ENCODE results near the gene LRRC75B.
"Not testable (repeated sequence)": the region's sequence is repeated elsewhere in the genome, so short reads cannot be mapped to it uniquely, and the experiment has no call there.

Gene LRRC75B

DNA sequence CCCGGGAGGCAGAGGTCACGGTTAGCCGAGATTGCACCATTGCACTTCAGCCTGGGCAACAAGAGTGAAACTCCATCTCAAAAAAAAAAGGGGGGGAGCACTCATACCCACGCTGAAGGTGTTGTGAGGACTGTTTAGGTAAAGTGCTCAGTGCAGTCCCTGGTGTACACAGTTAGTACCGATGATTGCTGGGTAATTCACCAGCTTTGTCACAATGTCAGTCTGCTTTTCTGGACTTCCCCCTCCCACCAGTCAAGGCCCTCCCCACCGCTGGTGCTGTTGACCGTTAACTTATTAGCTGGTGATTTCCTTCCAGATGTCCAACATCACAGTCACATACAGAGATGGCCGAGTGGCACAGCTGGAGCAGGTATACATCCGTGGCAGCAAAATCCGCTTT, 25.2 kb downstream of the LRRC75B start:
- Mint-ChIP-seq H3K4me1 (ENCODE audit: low read depth in 2 of 2) (peaks cover 21 to 34% of the 10 kb centered on the region in 2 donors), H3K9me3 (no peaks in the 10 kb centered on the region), H3K36me3 (ENCODE audit: insufficient read depth) (peaks cover 71% of the 10 kb centered on the region), H3K27me3 (no peaks in the 10 kb centered on the region), H3K27ac (peak overlapping the region in 1 of 2 donors; percentile 57), H3K4me3 (no peak overlapping the region)
- no peak for ATAC-seq (replicated peaks)
- no peak for DNase-seq

GRCh38 chr22:24566899-24567511, 25.9 kb downstream of the LRRC75B start:
- Mint-ChIP-seq H3K27ac (peak overlapping the region in 1 of 2 donors; percentile 57), H3K36me3 (ENCODE audit: insufficient read depth) (peaks cover 71% of the 10 kb centered on the region), H3K4me1 (ENCODE audit: low read depth in 2 of 2) (peaks cover 21 to 34% of the 10 kb centered on the region in 2 donors)

GRCh38 chr22:24565077-24565476, 27.8 kb downstream of the LRRC75B start:
- Mint-ChIP-seq H3K9me3 (no peaks in the 10 kb centered on the region), H3K27ac (peak overlapping the region; percentile 49 to 77), H3K27me3 (no peaks in the 10 kb centered on the region), H3K4me1 (ENCODE audit: low read depth in 2 of 2) (peaks cover 23 to 44% of the 10 kb centered on the region in 2 donors), H3K4me3 (no peak overlapping the region), H3K36me3 (ENCODE audit: insufficient read depth) (peaks cover 72% of the 10 kb centered on the region)
- ATAC-seq (replicated peaks) (no peak), DNase-seq (no peak)

More at GRCh38 chr22:24566899-24567511, 25.9 kb downstream of the LRRC75B start:
- H3K4me3 Mint-ChIP-seq = no peak overlapping the region
- H3K27me3 Mint-ChIP-seq = no peaks in the 10 kb centered on the region
- DNase-seq (no peak), ATAC-seq (replicated peaks) (no peak)
- no peaks in the 10 kb centered on the region for H3K9me3 Mint-ChIP-seq

DNA sequence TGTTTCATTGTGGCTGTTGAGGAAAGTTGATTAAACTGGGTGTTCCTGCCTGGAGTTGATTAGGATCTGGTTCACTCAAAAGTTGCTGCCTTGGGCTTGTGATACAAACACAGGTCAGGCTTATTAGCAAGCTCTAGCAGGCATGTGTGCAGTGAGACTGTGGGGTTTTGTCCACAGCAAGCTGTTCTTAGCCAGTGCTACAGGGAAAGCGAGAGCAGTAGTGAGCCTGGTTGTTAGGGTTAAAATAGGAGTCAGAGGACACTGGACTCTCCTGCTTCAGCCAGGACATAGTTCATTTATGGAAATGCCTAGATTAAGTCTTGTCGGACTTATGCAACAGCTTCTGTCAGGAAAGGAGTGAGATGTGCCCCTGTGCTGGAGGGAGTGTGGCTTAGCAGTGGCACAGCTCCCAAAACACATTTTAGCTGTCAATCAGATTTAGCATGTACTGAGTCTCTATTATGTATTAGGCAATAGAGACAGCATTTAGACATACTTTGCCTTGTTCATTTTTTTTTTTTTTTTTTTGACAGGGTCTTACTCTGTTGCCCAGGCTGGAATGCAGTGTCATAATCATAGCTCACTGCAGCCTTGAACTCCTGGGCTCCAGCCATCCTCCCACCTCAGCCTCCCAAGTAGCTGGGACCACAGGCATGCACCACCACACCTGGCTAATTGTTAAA, 28.4 kb downstream of the LRRC75B start:
- DNase-seq (no peak), ATAC-seq (replicated peaks) (no peak)
- Mint-ChIP-seq H3K4me3 (peak overlapping the region in 1 of 2 donors; percentile 30), H3K27me3 (no peaks in the 10 kb centered on the region), H3K27ac (peak overlapping the region; percentile 49 to 77), H3K36me3 (ENCODE audit: insufficient read depth) (peaks cover 72% of the 10 kb centered on the region), H3K9me3 (no peaks in the 10 kb centered on the region), H3K4me1 (ENCODE audit: low read depth in 2 of 2) (peaks cover 23 to 44% of the 10 kb centered on the region in 2 donors)

- no peak for ATAC-seq (replicated peaks)
- no peak for DNase-seq
- H3K36me3 Mint-ChIP-seq (ENCODE audit: insufficient read depth) = peaks cover 73% of the 10 kb centered on the region
- H3K4me3 Mint-ChIP-seq = no peak overlapping the region
- H3K27ac Mint-ChIP-seq = peak overlapping the region in 1 of 2 donors; percentile 49
- peaks cover 31 to 54% of the 10 kb centered on the region in 2 donors for H3K4me1 Mint-ChIP-seq (ENCODE audit: low read depth in 2 of 2)
- no peaks in the 10 kb centered on the region for H3K27me3 Mint-ChIP-seq
- no peaks in the 10 kb centered on the region for H3K9me3 Mint-ChIP-seq
These were observed 29.6 kb downstream of the LRRC75B start for GRCh38 chr22:24563246-24563645.

DNA sequence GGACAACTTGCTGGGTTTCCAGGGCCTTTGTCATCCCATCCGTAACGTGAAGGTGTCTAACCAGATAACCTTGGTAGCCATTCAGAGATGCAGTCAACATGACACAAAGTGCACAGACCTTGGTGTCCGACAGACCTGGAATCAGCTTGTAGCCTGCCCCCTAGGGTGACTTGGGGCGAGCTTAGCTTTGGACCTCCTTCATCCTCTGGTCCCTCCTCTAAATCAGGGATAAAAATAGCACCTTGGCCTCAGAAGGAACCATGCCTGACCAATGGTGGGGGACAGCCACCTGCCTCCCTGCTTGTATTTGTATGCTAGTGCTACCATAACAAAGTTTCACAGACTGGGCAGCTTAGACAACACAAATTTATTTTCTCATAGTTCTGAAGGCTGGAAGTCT, 33.4 kb downstream of the LRRC75B start:
- ATAC-seq (replicated peaks) (no peak), DNase-seq (no peak)
- Mint-ChIP-seq H3K27me3 (no peaks in the 10 kb centered on the region), H3K9me3 (no peaks in the 10 kb centered on the region), H3K27ac (no peak overlapping the region), H3K4me3 (no peak overlapping the region), H3K4me1 (ENCODE audit: low read depth in 2 of 2) (peaks cover 37 to 59% of the 10 kb centered on the region in 2 donors), H3K36me3 (ENCODE audit: insufficient read depth) (peaks cover 59% of the 10 kb centered on the region)

GRCh38 chr22:24555165-24556039, 37.5 kb downstream of the LRRC75B start, which contains the start of gene SNRPD3:
TSS of gene SNRPD3 (plus strand) at chr22:24555999. CDS start at chr22:24557675, 1,676 bp downstream.
- H3K27ac Mint-ChIP-seq = peak within 1 kb of the TSS; percentile 95 to 99
- peaks cover 53 to 65% of the 10 kb centered on the region in 2 donors for H3K4me1 Mint-ChIP-seq (ENCODE audit: low read depth in 2 of 2)
- H3K27me3 Mint-ChIP-seq = no peaks in the 10 kb centered on the region
- peaks cover 41% of the 10 kb centered on the region for H3K36me3 Mint-ChIP-seq (ENCODE audit: insufficient read depth)
- DNase-seq (peak; percentile 94 to 96 (median 95)), ATAC-seq (replicated peaks) (peak; percentile 83)
- peak within 1 kb of the TSS; percentile 98 to 99 for H3K4me3 Mint-ChIP-seq
- no peaks in the 10 kb centered on the region for H3K9me3 Mint-ChIP-seq

- Mint-ChIP-seq H3K27me3 (no peaks in the 10 kb centered on the region), H3K27ac (peak within 1 kb of the TSS; percentile 95 to 99), H3K36me3 (ENCODE audit: insufficient read depth) (peaks cover 33% of the 10 kb centered on the region), H3K9me3 (no peaks in the 10 kb centered on the region), H3K4me1 (ENCODE audit: low read depth in 2 of 2) (peaks cover 54 to 67% of the 10 kb centered on the region in 2 donors), H3K4me3 (peak within 1 kb of the TSS; percentile 98 to 99)
- peak in 1 of 3 experiments; percentile 15 for DNase-seq
- no peak for ATAC-seq (replicated peaks)
These were observed 38.3 kb downstream of the LRRC75B start, which contains the start of gene GUCD1 for GRCh38 chr22:24554313-24555164. TSS of gene GUCD1 (minus strand) at chr22:24555138. CDS start at chr22:24554991, 147 bp downstream.

DNA sequence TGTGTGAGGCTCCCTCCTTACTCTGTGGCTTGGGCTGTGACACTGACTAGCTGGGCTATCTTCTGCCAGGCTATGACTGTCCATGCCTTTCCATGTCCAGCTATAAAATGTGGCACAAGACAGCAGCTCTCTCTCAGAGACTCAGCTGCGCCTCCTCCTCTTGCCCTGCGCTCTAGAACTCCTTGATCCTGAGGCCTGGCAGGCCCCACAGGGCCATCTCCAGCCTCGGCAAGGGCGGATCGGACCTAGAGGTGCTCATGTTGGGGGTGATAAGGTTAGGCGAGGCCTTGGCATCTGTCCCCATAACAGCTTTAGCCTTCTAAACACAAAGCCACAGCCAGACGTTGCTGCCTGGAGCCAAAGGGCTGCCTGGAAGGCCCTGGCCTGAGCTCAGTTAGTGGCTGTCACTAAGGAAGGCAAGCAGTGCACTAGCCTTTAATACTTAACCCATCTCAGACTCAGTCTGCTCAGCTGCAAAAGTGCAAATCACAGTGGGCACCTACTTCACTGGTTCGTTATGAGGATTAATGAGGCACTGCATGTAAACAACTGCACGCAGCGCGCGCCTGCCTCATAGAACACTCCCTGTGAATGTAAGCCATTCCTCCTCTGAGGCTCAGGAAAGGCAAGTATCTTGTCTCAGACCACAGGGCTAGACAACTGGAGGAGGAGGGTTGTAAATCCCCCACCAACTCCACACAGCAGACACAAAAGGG, 39.1 kb downstream of the LRRC75B start:
- no peak for ATAC-seq (replicated peaks)
- Mint-ChIP-seq H3K36me3 (ENCODE audit: insufficient read depth) (peaks cover 25% of the 10 kb centered on the region), H3K4me1 (ENCODE audit: low read depth in 2 of 2) (peaks cover 55 to 62% of the 10 kb centered on the region in 2 donors)

GRCh38 chr22:24552503-24553286, 40.2 kb downstream of the LRRC75B start:
- Mint-ChIP-seq H3K4me3 (peak overlapping the region in 1 of 2 donors; percentile 98), H3K27ac (peak overlapping the region; percentile 73 to 95), H3K4me1 (ENCODE audit: low read depth in 2 of 2) (peaks cover 49 to 53% of the 10 kb centered on the region in 2 donors), H3K36me3 (ENCODE audit: insufficient read depth) (peaks cover 29% of the 10 kb centered on the region)
- not testable (repeated sequence) for ATAC-seq (replicated peaks); H3K27me3 Mint-ChIP-seq; H3K9me3 Mint-ChIP-seq; DNase-seq

More for the DNA sequence above, 39.1 kb downstream of the LRRC75B start:
- no peaks in the 10 kb centered on the region for H3K27me3 Mint-ChIP-seq
- no peaks in the 10 kb centered on the region for H3K9me3 Mint-ChIP-seq
- no peak for DNase-seq
- H3K27ac Mint-ChIP-seq = peak overlapping the region; percentile 90 to 95
- peak overlapping the region; percentile 98 to 99 for H3K4me3 Mint-ChIP-seq

DNA sequence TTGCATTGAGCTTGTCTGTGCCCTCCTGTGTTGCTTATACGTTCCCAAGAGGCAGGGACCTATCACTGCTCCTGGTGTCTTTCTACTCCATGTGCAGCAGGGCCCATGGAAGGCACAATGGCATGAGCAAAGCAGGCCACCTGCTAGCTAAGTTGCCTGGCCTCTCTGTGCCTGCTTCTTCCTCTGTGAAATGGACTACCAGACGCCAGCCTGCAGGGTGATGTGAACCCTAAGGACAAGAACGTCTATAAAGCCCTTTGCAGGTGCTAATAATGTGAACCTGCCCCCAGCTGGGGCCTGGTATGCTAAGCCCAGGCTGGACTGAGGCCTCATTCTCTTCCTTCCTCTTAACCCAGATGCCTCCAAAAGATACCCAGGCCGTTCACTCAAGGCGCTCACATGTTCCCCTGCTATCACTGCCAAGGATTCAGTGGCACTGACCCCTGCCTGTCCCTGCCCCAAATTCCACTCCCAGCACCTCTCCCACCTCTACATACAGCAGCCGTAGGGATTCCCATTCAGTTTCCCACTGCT, 41.9 kb downstream of the LRRC75B start:
- no peaks in the 10 kb centered on the region for H3K27me3 Mint-ChIP-seq
- no peak overlapping the region for H3K4me3 Mint-ChIP-seq
- DNase-seq (no peak), ATAC-seq (replicated peaks) (no peak)
- peak overlapping the region; percentile 41 to 76 for H3K27ac Mint-ChIP-seq
- H3K9me3 Mint-ChIP-seq = no peaks in the 10 kb centered on the region
- peaks cover 43% of the 10 kb centered on the region for H3K36me3 Mint-ChIP-seq (ENCODE audit: insufficient read depth)
- peaks cover 36 to 39% of the 10 kb centered on the region in 2 donors for H3K4me1 Mint-ChIP-seq (ENCODE audit: low read depth in 2 of 2)

Measured in effector memory CD8-positive, alpha-beta T cell (primary cell).